ENCODE results near the gene CHODL.

The CHODL gene

GRCh38 chr21:18294100-18294499 lies 49.5 kb downstream of the CHODL start:
- DNase-seq = no peak

GRCh38 chr21:18298228-18298627 lies 53.6 kb downstream of the CHODL start:
- no peak for DNase-seq

All from NCI-H1694 treated with DMSO at 0.1 percent for 48 hours (cell line).